ENCODE data around the gene PARP15.

GRCh38 chr3:122559906-122560305 lies 17.5 kb upstream of the PARP15 start:
- TF ChIP-seq POLR2AphosphoS5 (IDR thresholded peaks at IDR 0.05): no peak
- TF ChIP-seq CTCF (IDR thresholded peaks at IDR 0.05): no peak

Data from esophagus muscularis mucosa (tissue), 3 donors.